Measurements from ENCODE around the gene PALM2AKAP2.

DNA sequence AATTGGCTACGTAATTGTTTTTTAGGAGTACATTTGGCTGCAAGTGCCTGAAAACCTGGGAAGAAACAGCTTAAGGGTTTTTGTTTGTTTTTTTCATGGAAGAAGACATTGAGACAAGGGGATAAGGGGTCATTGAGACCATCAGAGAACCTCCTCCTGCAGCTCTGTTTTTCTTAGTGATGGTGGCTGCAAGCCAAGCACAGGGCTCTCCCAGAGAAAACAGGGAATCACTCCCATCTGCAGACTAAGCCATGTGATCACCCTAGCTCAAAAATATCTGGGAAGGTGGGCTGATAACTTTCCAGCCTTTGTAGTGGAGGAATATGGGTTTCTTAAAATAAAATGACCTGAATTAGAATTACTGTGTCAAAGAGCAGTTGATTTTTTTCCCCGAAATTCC is 25.1 kb downstream of the PALM2AKAP2 start:
- TF ChIP-seq, protein P1, sequence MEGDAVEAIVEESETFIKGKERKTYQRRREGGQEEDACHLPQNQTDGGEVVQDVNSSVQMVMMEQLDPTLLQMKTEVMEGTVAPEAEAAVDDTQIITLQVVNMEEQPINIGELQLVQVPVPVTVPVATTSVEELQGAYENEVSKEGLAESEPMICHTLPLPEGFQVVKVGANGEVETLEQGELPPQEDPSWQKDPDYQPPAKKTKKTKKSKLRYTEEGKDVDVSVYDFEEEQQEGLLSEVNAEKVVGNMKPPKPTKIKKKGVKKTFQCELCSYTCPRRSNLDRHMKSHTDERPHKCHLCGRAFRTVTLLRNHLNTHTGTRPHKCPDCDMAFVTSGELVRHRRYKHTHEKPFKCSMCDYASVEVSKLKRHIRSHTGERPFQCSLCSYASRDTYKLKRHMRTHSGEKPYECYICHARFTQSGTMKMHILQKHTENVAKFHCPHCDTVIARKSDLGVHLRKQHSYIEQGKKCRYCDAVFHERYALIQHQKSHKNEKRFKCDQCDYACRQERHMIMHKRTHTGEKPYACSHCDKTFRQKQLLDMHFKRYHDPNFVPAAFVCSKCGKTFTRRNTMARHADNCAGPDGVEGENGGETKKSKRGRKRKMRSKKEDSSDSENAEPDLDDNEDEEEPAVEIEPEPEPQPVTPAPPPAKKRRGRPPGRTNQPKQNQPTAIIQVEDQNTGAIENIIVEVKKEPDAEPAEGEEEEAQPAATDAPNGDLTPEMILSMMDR (IDR thresholded peaks at IDR 0.05; ENCODE audit: low read depth, low read length) = no peak
- no peak for TF ChIP-seq EZH2phosphoT487 (IDR thresholded peaks at IDR 0.05; ENCODE audit: low read depth)
